ENCODE data around the gene GSTM2.
A peak's percentile ranks its signal among the peaks of the same experiment; 100 is the strongest.

Gene GSTM2

GRCh38 chr1:109622895-109623294, 45.0 kb upstream of the GSTM2 start:
- peaks cover 15 to 36% of the 10 kb centered on the region in 2 donors for H3K4me1 ChIP-seq (ENCODE audit: control insufficient read depth in 2 of 2, insufficient read depth in 1 of 2, low read depth in 1 of 2, low read length in 2 of 2)
- peaks cover 16% of the 10 kb centered on the region for H3K79me1 ChIP-seq (ENCODE audit: low read depth, low read length)
- H4K8ac ChIP-seq (ENCODE audit: low read depth, low read length), result no peak overlapping the region
- peaks cover 10 to 28% of the 10 kb centered on the region in 2 donors for H3K36me3 ChIP-seq (replicated peaks in 1 of 2; ENCODE audit: control insufficient read depth in 2 of 2, insufficient read depth in 2 of 2, low read length in 2 of 2)
- no peak overlapping the region for H3K27ac ChIP-seq (replicated peaks; ENCODE audit: low read length)
- no CpG with 5 or more reads among the region's 3 CpGs for WGBS, 2 donors (ENCODE audit: extremely low coverage in 2 of 2, insufficient read length in 2 of 2, insufficient replicate concordance in 1 of 2)
- no peak overlapping the region for H4K91ac ChIP-seq (ENCODE audit: low read depth, low read length, poor library complexity)
- H2BK12ac ChIP-seq (ENCODE audit: low read length), result no peak overlapping the region
- H2BK15ac ChIP-seq (ENCODE audit: low read length), result no peak overlapping the region
- H3K27me3 ChIP-seq (ENCODE audit: control insufficient read depth in 3 of 3, insufficient read depth in 3 of 3, low read depth in 1 of 3, low read length in 3 of 3), result no peaks in the 10 kb centered on the region
- no peak overlapping the region for H3K4me2 ChIP-seq (ENCODE audit: insufficient read depth, low read length, poor library complexity, severe bottlenecking)
- H3K4me3 ChIP-seq (ENCODE audit: low read length in 2 of 2), result no peak overlapping the region
- no peak overlapping the region for H2BK5ac ChIP-seq (ENCODE audit: low read length)
- no peak overlapping the region for H2AFZ ChIP-seq (ENCODE audit: low read length)
- no peak for DNase-seq (ENCODE audit: low spot score)
- H3K4ac ChIP-seq (ENCODE audit: low read length), result no peak overlapping the region
- no peak overlapping the region for H3K14ac ChIP-seq (ENCODE audit: low read length)
- H3K9me3 ChIP-seq (replicated peaks in 1 of 2; ENCODE audit: control insufficient read depth in 2 of 2, insufficient read depth in 1 of 2, low read depth in 1 of 2, low read length in 2 of 2), result no peaks in the 10 kb centered on the region
- H2AK5ac ChIP-seq (ENCODE audit: low read depth, low read length), result no peak overlapping the region
- no peak overlapping the region for H3K23ac ChIP-seq (ENCODE audit: low read depth, low read length, poor library complexity)
- no peak overlapping the region for H3K9ac ChIP-seq (ENCODE audit: low read depth, low read length, poor library complexity)
- H2BK120ac ChIP-seq (ENCODE audit: low read depth, low read length), result no peak overlapping the region
- H3K18ac ChIP-seq (ENCODE audit: low read length), result no peak overlapping the region

GRCh38 chr1:109623601-109624161, 44.2 kb upstream of the GSTM2 start:
- no peak overlapping the region for H2AK5ac ChIP-seq (ENCODE audit: low read depth, low read length)
- peaks cover 15 to 33% of the 10 kb centered on the region in 2 donors for H3K4me1 ChIP-seq (ENCODE audit: control insufficient read depth in 2 of 2, insufficient read depth in 1 of 2, low read depth in 1 of 2, low read length in 2 of 2)
- H3K9me3 ChIP-seq (replicated peaks in 1 of 2; ENCODE audit: control insufficient read depth in 2 of 2, insufficient read depth in 1 of 2, low read depth in 1 of 2, low read length in 2 of 2), result no peaks in the 10 kb centered on the region
- H4K8ac ChIP-seq (ENCODE audit: low read depth, low read length), result no peak overlapping the region
- peak overlapping the region; percentile 86 for H3K23ac ChIP-seq (ENCODE audit: low read depth, low read length, poor library complexity)
- no CpG with 5 or more reads among the region's 11 CpGs for WGBS, 2 donors (ENCODE audit: extremely low coverage in 2 of 2, insufficient read length in 2 of 2, insufficient replicate concordance in 1 of 2)
- H4K91ac ChIP-seq (ENCODE audit: low read depth, low read length, poor library complexity), result no peak overlapping the region
- H2BK5ac ChIP-seq (ENCODE audit: low read length), result peak overlapping the region; percentile 62
- H3K27ac ChIP-seq (replicated peaks; ENCODE audit: low read length), result no peak overlapping the region
- H2BK15ac ChIP-seq (ENCODE audit: low read length), result no peak overlapping the region
- no peak overlapping the region for H2BK120ac ChIP-seq (ENCODE audit: low read depth, low read length)
- H3K4ac ChIP-seq (ENCODE audit: low read length), result no peak overlapping the region
- H2BK12ac ChIP-seq (ENCODE audit: low read length), result no peak overlapping the region
- H3K4me2 ChIP-seq (ENCODE audit: insufficient read depth, low read length, poor library complexity, severe bottlenecking), result no peak overlapping the region
- no peak overlapping the region for H3K14ac ChIP-seq (ENCODE audit: low read length)
- no peak overlapping the region for H3K4me3 ChIP-seq (ENCODE audit: low read length in 2 of 2)
- no peak overlapping the region for H2AFZ ChIP-seq (ENCODE audit: low read length)
- H3K18ac ChIP-seq (ENCODE audit: low read length), result peak overlapping the region; percentile 30
- no peak for DNase-seq (ENCODE audit: low spot score)
- peaks cover 18 to 36% of the 10 kb centered on the region in 2 donors for H3K36me3 ChIP-seq (replicated peaks in 1 of 2; ENCODE audit: control insufficient read depth in 2 of 2, insufficient read depth in 2 of 2, low read length in 2 of 2)
- no peaks in the 10 kb centered on the region for H3K27me3 ChIP-seq (ENCODE audit: control insufficient read depth in 3 of 3, insufficient read depth in 3 of 3, low read depth in 1 of 3, low read length in 3 of 3)
- H3K79me1 ChIP-seq (ENCODE audit: low read depth, low read length), result peaks cover 16% of the 10 kb centered on the region
- H3K9ac ChIP-seq (ENCODE audit: low read depth, low read length, poor library complexity), result peak overlapping the region; percentile 10

GRCh38 chr1:109624201-109625010, 43.5 kb upstream of the GSTM2 start:
- Histone ChIP-seq H3K36me3 (replicated peaks in 1 of 2; ENCODE audit: control insufficient read depth in 2 of 2, insufficient read depth in 2 of 2, low read length in 2 of 2) (peaks cover 25 to 44% of the 10 kb centered on the region in 2 donors), H3K9me3 (replicated peaks in 1 of 2; ENCODE audit: control insufficient read depth in 2 of 2, insufficient read depth in 1 of 2, low read depth in 1 of 2, low read length in 2 of 2) (no peaks in the 10 kb centered on the region), H3K23ac (ENCODE audit: low read depth, low read length, poor library complexity) (peak overlapping the region; percentile 86), H2BK120ac (ENCODE audit: low read depth, low read length) (no peak overlapping the region), H3K18ac (ENCODE audit: low read length) (no peak overlapping the region), H3K4ac (ENCODE audit: low read length) (no peak overlapping the region), H3K9ac (ENCODE audit: low read depth, low read length, poor library complexity) (no peak overlapping the region), H3K4me1 (ENCODE audit: control insufficient read depth in 2 of 2, insufficient read depth in 1 of 2, low read depth in 1 of 2, low read length in 2 of 2) (peaks cover 10 to 26% of the 10 kb centered on the region in 2 donors), H4K91ac (ENCODE audit: low read depth, low read length, poor library complexity) (no peak overlapping the region), H3K27me3 (ENCODE audit: control insufficient read depth in 3 of 3, insufficient read depth in 3 of 3, low read depth in 1 of 3, low read length in 3 of 3) (no peaks in the 10 kb centered on the region), H2BK15ac (ENCODE audit: low read length) (no peak overlapping the region), H3K27ac (replicated peaks; ENCODE audit: low read length) (no peak overlapping the region), H2BK5ac (ENCODE audit: low read length) (peak overlapping the region; percentile 62), H3K4me2 (ENCODE audit: insufficient read depth, low read length, poor library complexity, severe bottlenecking) (no peak overlapping the region), H4K8ac (ENCODE audit: low read depth, low read length) (no peak overlapping the region), H2BK12ac (ENCODE audit: low read length) (no peak overlapping the region), H3K79me1 (ENCODE audit: low read depth, low read length) (peaks cover 16% of the 10 kb centered on the region), H2AFZ (ENCODE audit: low read length) (no peak overlapping the region), H3K14ac (ENCODE audit: low read length) (no peak overlapping the region), H2AK5ac (ENCODE audit: low read depth, low read length) (peak overlapping the region; percentile 28), H3K4me3 (ENCODE audit: low read length in 2 of 2) (no peak overlapping the region)
- DNase-seq (ENCODE audit: low spot score), result no peak
- no CpG with 5 or more reads among the region's 17 CpGs for WGBS, 2 donors (ENCODE audit: extremely low coverage in 2 of 2, insufficient read length in 2 of 2, insufficient replicate concordance in 1 of 2)

- no peak overlapping the region for H3K4me2 ChIP-seq (ENCODE audit: insufficient read depth, low read length, poor library complexity, severe bottlenecking)
- H3K18ac ChIP-seq (ENCODE audit: low read length), result peak overlapping the region; percentile 33
- no peak overlapping the region for H4K8ac ChIP-seq (ENCODE audit: low read depth, low read length)
- no CpG with 5 or more reads among the region's 16 CpGs for WGBS, 2 donors (ENCODE audit: extremely low coverage in 2 of 2, insufficient read length in 2 of 2, insufficient replicate concordance in 1 of 2)
- no peak overlapping the region for H3K27ac ChIP-seq (replicated peaks; ENCODE audit: low read length)
- H3K79me1 ChIP-seq (ENCODE audit: low read depth, low read length), result peaks cover 16% of the 10 kb centered on the region
- peaks cover 9 to 26% of the 10 kb centered on the region in 2 donors for H3K4me1 ChIP-seq (ENCODE audit: control insufficient read depth in 2 of 2, insufficient read depth in 1 of 2, low read depth in 1 of 2, low read length in 2 of 2)
- no peaks in the 10 kb centered on the region for H3K9me3 ChIP-seq (replicated peaks in 1 of 2; ENCODE audit: control insufficient read depth in 2 of 2, insufficient read depth in 1 of 2, low read depth in 1 of 2, low read length in 2 of 2)
- peak overlapping the region; percentile 51 for H3K9ac ChIP-seq (ENCODE audit: low read depth, low read length, poor library complexity)
- no peak overlapping the region for H4K91ac ChIP-seq (ENCODE audit: low read depth, low read length, poor library complexity)
- H3K4ac ChIP-seq (ENCODE audit: low read length), result no peak overlapping the region
- DNase-seq (ENCODE audit: low spot score), result no peak
- no peaks in the 10 kb centered on the region for H3K27me3 ChIP-seq (ENCODE audit: control insufficient read depth in 3 of 3, insufficient read depth in 3 of 3, low read depth in 1 of 3, low read length in 3 of 3)
- no peak overlapping the region for H2BK15ac ChIP-seq (ENCODE audit: low read length)
- peak overlapping the region; percentile 62 for H2BK5ac ChIP-seq (ENCODE audit: low read length)
- no peak overlapping the region for H3K14ac ChIP-seq (ENCODE audit: low read length)
- peak overlapping the region; percentile 25 for H3K23ac ChIP-seq (ENCODE audit: low read depth, low read length, poor library complexity)
- H2AFZ ChIP-seq (ENCODE audit: low read length), result no peak overlapping the region
- H2BK120ac ChIP-seq (ENCODE audit: low read depth, low read length), result no peak overlapping the region
- H2AK5ac ChIP-seq (ENCODE audit: low read depth, low read length), result peak overlapping the region; percentile 38
- no peak overlapping the region for H3K4me3 ChIP-seq (ENCODE audit: low read length in 2 of 2)
- H3K36me3 ChIP-seq (replicated peaks in 1 of 2; ENCODE audit: control insufficient read depth in 2 of 2, insufficient read depth in 2 of 2, low read length in 2 of 2), result peaks cover 32 to 51% of the 10 kb centered on the region in 2 donors
- H2BK12ac ChIP-seq (ENCODE audit: low read length), result no peak overlapping the region
Observed at GRCh38 chr1:109625176-109625575, 42.7 kb upstream of the GSTM2 start.
